Activated CD4-positive, CD25-positive, alpha-beta regulatory T cell treated with anti-CD3 and anti-CD28 coated beads, Interleukin-2, amount 50 U/mL, for 16 hours (primary cell): ENCODE measurements around the gene CTDNEP1.
A peak's percentile ranks its signal among the peaks of the same experiment; 100 is the strongest.
"Not testable (repeated sequence)": the region's sequence is repeated elsewhere in the genome, so short reads cannot be mapped to it uniquely, and the experiment has no call there.

ENCODE experiments used
- DNase-seq: peaks from one replicate; pipeline ENCODE4 v3.0.0-alpha.2; 2020; ENCODE audit warnings: low read depth, low spot score

CTDNEP1 gene

DNA sequence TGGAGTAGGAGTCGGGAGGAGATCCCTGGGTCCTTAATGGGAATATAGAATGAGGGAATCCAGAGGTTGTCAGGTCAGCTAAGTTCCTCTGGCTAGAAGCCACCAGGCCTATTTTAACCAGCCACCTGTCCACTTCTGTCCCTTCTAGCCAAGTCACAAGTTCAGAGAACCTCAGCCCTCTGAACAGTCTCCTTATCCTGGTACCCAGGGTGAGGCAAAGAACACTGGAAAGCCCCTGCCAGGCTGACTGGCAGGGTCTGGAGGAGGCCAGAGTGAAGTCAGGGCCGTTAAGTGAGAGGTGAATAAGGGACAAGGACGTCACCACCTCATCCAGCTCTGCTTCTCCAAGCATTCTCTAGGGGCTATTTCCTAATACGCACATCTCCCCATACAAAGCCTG lies 2.7 kb downstream of the CTDNEP1 start:
- DNase-seq = no peak

DNA sequence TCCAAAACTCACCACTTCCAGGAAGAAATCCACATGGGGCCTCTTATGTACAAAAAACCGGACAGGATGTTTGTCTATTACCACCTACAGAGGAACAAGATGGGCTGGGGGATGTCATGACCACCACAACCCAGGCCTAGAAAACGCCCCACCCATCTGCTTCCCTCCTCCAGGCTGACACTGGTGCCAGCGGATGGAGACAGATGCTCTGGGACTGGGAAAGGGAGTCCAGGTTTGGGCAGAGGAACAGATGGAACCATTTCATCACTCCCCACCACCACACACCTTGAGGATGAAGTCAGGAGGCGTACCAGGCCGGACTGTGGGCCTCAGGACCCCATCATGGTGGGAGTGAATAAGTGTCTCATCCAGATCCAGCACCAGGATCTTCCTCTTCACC lies 4.8 kb downstream of the CTDNEP1 start:
- DNase-seq = no peak

DNA sequence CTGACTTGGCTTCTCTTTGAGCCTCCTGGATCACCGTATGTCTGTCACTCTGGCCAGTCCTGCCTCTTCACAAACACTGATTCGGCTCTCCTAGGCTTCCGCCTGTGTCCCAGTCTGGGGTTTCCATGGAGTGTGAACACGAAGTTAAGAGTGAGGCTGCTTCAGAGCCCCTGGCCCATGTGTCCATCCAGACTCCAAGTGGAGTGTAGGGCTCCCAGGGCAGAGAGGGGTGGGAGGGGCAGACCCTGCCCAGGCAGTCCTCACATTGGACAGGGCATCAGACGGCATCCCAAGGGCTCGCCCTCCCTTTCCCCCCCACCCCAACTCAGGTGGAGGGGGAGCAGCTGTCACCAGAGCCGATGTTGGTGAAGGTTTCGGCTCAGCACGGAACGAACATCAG lies 7.7 kb downstream of the CTDNEP1 start:
- DNase-seq = not testable (repeated sequence)

DNA sequence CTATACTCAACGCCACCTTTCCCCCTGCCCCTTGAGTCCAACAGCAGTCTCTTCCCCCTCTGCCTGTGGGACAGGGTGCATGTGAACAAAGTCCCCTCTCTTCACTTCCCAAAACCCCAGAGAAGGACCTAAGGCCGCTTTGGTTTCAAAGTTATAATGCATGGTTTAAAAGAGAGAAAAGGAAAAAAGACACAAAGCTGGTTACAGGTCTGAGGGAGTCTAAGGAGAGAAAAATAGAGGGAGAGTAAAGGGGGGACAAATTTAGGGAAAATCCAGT lies 8.1 kb downstream of the CTDNEP1 start:
- DNase-seq = no peak

DNA sequence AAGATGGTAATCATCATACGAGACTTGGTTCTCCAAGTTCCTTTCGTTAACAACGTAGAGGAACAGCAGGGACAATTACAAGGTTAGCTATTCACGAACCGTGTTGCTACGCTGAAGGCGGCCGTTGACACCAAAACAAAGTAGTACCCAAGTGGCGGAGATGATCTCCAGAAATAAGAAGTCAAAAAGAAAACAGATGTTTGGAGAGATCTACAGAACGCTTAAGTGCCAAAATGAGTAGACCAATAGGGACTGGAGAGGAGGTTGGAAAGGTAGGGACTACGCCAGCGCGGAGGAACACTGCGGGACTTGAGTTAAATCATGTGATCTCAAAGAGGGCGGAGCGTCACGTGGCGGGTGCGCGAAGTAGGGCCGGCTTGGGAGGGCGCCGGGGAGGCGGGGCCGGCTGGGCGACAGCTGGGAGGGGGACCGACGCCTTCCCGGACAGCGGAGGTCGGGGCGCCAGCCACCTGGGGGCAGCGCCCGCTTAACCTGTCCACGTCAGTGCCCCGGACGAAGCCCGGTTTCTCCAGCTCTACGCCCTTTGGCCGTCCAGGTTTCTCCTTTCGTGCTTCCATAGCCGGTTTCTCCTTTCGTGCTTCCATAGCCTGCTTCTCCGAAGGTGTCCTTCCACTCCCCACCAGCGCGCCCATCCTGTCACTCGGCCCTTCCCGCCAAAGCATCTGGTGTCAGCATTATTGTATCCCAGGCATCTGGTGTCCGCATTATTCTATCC lies 8.6 kb downstream of the CTDNEP1 start:
- DNase-seq = peak; percentile 89

DNA sequence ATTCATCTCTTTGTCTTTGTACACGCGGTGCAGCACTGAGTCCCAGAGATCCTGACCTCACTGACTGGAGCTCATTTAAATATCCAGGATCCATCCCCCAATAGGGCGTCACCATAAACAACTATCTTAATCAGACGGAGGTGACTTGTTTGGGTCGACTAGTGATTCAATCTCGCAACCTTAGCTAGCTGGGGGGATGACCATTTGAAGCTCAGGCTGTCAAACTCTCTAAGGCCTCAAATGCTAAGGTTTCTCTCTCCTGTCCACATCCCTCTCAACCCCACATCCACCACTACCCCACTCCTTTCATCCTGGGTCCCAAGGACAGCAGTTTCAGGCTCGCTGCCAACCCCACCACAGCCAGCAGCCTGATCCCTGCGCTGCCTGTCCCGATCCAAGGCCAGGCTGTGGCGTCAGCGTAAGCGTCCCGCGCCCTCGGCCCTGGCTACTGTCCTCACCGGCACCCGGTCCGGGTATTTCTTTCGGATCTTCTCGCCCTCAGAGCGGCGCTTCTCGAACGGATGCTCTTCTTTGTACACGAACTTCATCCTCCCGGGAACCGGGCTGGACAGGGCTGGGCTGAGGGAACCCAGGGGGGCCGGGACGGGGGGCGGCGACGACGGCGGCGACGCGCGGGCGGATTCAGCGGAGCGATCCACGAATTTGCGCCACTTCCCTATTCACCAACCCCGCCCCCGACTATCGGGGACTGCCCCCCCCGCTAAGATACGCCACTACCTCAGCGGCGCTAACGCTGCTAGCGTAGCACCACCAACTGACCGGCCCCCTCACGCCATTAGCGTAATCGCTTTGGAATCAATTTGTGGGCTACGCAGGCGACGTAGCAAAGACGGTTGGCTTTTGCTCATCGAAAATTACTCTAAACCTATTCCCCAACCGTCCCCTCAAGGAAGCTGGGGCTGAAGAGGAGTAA lies 9.5 kb downstream of the CTDNEP1 start, which contains the start of gene GABARAP:
TSS of gene GABARAP (minus strand) at position 667 of the 934 bp plus-strand sequence. CDS start at position 548, 119 bp downstream.
- peak; percentile 89 for DNase-seq

DNA sequence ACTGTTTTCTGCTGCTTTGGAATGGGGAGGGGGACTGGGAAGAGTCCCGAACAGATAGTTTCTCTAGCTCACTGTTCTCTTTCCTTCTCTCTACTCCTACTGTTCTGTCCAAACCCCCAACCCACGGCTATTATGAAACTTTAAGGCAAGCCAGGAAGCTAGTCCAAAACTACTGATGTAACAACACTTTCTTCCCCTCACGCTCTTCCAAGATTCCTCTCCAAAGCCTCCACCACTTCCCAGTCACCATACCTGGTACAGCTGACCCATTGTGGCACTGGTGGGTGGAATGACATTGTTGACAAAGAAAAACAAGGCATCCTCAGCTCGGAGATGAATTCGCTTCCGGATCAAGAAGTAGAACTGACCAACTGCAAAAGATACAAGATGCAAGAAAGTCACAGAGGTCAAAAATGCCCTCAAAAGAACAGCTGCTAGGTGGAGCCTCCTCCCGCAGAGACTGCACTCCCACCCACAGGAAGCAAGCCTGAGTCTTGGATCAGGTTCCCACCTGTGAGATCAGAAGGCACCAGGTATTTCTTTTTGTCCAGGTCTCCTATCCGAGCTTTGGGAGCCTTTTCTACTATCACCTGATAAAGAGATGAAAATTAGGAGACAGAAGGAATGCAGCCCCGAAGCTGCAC lies 10.3 kb downstream of the CTDNEP1 start:
- no peak for DNase-seq

DNA sequence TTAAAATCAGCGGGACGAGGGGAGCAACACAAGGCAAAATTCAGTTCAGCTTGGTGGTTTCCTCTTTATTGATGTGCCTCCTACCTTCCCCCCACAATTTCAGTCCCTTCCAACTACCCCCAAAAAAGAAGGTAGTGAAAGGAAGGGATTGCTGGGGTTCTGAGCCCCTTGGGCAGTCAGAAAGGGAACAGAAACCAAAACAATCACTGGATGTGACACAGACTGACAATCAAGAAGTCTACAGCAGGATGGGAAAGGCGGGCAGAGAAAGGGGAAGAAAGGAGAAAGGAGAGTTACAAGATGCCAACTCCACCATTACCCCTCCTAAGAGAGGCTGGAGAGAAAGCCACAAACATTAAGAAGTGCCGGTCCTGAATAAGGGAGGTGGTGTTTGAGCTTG lies 11.2 kb downstream of the CTDNEP1 start:
- no peak for DNase-seq

DNA sequence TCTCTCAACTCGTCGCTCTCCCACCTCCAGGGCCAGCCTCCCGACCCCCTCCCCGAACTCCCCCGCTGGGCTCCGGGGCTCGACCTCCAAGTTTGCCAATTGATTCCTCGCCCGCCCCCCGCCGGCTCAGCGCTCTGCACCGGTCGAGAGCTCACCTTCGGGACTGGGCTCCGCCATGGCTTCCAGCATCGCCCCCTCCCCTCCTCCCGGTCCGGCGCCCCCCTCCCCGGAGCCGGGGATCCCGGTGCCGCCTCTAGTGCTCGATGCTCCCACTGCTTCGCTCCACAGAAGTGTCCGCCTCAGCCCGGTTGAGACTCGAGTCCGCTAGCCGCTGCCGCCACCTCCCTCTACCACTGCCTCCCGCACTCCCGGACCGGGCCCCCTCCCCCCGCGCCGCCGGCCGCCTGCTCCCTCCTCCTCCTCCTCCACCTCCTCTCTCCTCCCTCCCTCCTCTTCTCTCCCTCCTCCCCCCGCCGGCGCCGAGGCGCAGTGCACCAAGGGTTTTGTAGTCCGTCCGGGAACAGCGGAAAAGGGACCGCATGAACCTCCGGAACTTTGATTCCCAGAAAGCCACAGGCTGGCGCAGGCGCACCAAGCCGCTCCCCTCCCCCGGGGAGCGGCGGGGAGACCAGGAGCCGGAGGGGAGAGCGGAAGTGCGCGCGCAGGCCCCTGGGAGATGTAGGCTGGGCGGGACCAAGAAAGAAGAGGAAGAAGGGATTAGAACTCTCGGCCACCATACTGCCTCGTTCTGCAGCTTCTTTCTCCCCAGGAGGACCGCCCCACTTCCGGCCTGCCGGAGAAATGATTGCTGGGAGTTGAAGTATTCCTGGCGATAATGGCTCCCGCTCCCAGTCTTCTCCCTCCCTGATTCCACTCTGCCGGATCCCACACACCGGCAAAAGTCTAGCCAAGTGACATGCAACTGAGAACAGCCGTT lies 12.2 kb downstream of the CTDNEP1 start, which contains the start of gene PHF23:
TSS of gene PHF23 (minus strand) at position 367 of the 937 bp plus-strand sequence. CDS start at position 189, 178 bp downstream.
- DNase-seq = peak; percentile 94

DNA sequence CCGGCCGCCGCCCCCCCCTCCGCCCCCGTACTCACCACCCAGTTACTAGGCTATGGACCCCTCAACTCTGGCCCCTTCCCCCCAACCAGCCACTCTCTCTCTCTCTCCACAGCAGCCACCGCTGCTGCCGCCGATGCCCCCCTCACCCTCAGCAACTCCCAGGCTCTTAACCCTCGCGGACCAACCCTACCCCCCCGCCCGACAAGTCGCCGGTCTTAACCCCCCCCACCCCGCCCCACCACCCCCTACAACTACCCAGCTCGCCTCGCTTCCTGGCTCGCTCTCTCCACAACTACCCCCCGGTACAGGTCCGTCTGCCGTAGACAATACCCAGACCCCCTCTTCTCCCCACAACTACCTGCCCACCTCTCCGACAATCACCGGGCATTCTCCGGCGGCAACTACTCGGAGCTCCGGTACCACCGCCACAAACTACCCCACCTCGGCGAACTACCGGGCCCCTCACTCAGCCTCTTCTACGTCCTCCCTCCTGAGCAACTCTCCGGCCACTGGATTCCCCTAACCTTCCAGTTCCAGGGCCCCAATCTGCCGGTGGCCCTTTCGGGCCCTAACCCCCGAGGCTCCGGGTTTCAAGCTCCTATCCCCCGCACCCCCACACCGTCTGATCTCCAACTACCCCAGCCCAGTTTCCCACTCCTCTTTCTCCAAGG lies 13.0 kb downstream of the CTDNEP1 start:
- no peak for DNase-seq

DNA sequence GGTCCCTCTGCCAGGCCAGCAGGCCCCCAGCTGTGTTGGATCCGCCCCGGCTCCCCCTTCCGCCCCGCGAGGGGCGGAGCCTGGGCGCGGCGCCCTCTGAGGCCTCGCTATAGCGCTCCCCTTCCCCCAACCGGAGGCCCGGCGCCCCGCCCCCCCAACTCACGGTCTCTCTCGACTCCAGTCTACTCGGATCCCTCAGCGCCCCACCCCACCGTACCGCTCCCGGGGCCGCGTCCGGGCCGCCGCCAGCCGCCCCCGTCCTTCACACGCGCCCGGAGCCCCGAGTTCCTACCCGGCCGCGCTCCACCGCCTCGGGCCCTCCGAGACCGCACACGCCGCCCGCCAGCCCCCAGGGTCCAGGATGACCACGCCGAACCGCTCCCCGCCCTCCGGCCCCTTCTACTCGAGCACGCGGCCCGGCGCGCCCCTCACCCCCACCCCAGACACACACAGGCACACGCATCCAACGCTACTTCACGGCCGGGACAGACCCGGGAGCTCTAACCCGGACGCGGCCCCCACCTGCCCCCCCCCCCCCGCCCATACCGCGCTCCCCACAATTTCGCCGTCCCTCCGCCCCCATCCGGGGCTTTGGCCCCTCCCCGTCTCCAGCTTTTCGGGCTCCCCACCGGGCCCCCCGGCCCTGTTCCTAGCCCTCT lies 13.6 kb downstream of the CTDNEP1 start:
- peak; percentile 72 for DNase-seq

DNA sequence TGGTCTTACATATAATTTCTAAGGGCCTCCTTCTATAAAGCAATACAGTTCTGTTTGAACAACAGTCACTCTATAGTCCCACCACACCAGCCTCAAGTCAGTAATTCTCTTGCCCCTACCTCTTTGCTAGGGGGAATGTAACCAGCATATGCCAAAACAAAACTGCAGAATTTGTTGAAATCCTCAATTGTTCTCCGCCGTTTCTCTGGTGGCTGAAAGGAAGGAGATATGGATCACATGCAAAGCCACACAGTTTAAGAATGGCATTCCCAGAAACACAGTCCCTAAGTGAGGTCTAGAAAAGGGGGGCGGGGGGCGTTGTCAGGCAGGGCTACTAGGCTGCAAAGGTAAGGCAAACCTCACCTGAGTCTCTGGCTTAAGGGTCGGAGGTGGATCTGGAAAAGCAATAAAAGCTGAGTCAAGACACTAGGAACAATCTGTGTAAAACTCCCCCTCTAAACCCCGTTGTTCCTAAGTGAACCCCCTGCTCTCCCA lies 14.2 kb downstream of the CTDNEP1 start:
- DNase-seq = no peak

DNA sequence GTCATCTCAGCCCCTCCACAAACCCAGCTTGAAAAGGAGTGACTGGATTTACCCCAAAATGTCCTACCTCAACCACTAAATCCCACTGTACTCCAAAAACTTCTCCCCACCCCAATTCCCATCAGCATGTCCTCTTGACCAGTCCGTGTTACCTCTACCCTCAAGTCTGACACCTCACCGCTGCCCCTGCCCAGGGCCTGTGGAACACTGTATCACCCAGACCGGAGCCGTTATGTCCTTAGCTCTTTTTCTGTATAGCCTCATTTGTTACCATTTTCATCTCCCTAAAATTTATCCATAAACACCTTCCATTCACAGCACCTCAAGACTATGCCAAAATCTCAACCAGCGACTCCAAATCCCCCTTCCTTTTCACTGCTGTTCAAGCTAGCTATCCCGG lies 14.7 kb downstream of the CTDNEP1 start:
- DNase-seq = no peak

DNA sequence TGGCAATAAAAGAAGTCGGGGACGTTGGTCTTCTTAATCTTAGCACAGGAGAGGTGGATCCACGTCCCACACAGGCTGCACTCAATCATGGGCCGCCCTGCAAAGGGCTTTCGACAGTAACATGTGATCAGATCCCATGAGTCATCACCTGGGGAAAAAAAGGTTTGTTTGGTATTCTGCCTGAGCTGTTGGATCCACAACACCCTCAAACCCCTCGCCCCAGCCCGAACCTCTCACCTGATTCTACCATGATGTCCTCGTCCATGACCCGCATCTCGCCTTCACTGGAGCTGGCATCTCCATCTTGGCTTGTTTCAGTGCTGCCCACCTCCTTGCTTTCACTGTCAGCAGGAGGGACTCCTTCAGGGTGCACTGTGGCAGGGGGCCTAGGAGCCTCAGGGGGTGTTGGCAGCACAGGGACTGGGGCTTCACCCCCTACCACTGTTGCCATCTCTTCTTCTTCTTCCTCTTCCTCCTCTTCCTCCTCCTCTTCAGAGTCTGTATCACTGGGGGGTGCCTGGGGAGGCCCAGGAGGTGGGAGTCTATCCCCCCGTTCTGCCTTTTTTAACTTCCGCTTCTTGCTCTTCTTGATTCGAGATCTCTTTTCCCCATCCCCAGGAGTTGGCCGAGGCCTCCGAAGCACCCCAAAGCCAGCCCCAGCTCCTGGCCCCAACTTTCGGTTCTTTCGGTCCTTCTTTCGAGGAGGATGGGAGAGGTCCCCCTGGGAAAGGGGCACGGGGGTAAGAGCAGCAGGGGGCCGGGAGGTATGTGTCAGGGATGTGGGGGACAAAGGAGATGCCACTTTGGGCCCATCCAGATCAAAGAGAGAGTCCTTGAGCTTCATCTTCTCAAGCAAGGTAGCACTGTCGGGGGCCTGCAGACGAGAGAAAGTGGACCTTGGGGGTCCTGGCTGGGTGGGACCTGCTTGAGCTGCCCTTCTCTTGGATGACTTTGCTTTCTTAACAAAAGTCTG lies 15.6 kb downstream of the CTDNEP1 start:
- DNase-seq = no peak

DNA sequence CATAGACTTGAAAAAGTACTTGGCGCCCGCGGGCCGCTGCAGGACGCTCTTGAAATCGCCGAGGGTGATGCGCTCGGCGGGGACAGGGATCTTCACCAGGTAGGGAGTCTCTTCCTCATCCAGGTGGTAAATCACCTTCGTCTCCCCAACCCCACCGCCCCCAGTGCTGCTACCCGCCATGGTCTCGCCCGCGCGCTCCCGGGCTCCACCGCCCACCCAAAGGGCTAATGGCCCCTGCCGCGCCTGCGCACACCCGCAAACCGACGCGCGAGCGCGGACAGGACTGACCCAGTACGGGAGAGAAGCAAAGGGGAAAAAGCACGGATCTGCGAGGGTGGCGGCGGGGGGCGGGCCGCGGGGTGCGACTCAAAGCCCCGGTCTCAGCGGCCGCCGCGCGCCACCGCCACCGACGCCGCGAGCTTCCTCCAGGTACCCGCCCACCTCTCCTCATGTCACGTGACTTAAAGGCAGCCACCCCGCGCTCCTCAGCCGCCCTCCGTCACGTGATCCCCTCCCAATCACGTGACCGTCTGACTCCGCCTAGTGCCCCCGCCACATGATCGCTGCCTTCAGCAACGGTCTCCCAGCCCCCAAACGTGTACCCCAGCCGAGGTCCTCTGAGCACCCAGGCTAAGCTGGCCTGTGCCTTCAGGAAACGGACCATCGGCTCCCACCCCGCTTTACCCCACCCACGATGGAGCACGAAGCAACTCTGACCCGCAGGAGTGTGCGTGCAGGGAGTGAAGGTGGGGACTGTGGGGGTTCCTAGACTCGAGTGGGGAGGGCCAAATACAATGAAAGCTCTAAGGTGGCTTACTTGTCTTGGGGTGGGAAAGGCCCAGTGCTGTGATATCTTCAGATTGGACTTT lies 17.2 kb downstream of the CTDNEP1 start, which contains the start of gene DVL2:
TSS of gene DVL2 (minus strand) at position 435 of the 869 bp plus-strand sequence. CDS start at position 180, 255 bp downstream.
- DNase-seq = peak; percentile 85

DNA sequence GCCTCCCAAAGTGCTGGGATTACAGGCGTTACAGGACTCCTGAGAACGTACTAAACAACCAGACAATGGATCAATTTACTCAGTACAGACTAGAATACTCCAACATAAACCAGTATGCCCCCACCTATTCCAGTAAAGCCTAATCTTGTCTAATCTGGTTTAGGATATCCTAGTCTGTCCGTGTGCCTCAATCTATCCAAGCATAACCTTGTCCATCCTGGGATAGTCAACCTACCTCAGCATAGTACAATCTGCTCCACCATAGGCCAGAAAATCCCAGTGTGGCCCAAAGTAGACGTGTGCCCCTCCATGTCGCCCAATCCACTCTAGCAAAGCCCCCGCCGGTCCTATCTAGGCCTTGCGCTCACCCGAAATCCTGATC lies 17.8 kb downstream of the CTDNEP1 start:
- DNase-seq = no peak

DNA sequence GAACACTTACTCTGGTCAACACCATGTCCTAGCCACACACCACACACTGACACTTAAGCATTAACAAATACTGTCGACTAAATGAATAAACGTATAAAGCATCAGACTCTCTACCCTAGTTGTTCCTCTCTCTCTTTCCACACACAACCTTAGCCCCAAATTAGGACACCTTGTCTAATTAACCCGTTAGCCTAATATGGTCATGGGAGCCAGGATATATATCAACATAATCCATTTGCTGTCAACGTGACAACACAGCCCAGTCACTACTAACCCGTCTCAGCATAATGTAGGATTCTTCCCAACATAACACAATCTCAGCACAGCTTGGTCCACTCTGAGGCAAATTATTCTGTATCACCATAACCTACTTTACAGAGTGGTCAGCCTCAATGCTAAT lies 19.4 kb downstream of the CTDNEP1 start:
- DNase-seq = no peak

DNA sequence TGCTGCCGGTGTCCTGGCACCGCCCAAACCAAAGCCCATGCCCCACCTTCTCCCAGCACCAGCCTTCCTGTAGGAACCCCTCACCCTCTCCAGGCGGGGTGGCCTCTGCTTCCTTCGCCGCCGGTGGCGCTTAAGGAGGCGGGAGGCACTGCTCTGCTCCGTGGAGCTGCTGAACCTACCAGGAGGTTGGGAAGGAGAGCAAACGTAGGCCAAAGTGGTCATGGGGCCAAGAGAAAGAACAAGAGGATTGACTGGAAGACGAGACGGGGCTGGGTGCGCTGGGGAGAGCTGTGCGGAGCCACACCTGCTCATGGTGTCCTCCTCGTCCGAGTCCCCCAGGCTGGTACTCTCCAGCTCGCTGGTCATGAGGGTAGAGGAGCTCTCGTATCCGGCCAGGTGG lies 22.0 kb downstream of the CTDNEP1 start:
- DNase-seq = no peak
